K562 (cell line): ENCODE measurements around the gene PDE2A. TPM values are rescaled to one million over a fixed set of nuclear protein-coding genes. Genes with fewer than 3 reads are reported as not detected.

Experiments used
- ASH1L ChIP-seq: fragments of 450-650 bp; IDR thresholded peaks from 2 replicates; pipeline ENCODE4 v1.6.1; 2018; ENCODE audit warnings: borderline replicate concordance, mild to moderate bottlenecking, low read depth; ENCODE audit not compliant: partially characterized antibody
- BRF1 ChIP-seq: IDR thresholded peaks from 3 replicates; pipeline ENCODE4 v1.6.1; 2011; ENCODE audit warnings: borderline replicate concordance, mild to moderate bottlenecking; ENCODE audit not compliant: insufficient read length; ENCODE audit errors: extremely low read depth
- EHMT2 ChIP-seq: fragments of 450-650 bp; IDR thresholded peaks from 2 replicates; pipeline ENCODE4 v1.6.1; 2018; ENCODE audit warnings: antibody characterized with exemption
- GMEB1 ChIP-seq: fragments of 250-450 bp; sonication (Bioruptor Pico); IDR thresholded peaks from 2 replicates; pipeline ENCODE4 v1.4.0; 2020; ENCODE audit warnings: mild to moderate bottlenecking
- LEF1 ChIP-seq: fragments of 450-650 bp; IDR thresholded peaks from 2 replicates; pipeline ENCODE4 v1.6.1; 2016; ENCODE audit warnings: mild to moderate bottlenecking
- MAFK ChIP-seq: IDR thresholded peaks from 2 replicates; pipeline ENCODE4 v1.6.1; 2011; ENCODE audit warnings: low read length, improper control_type of control experiment
- NFE2 ChIP-seq: IDR thresholded peaks from 2 replicates; pipeline ENCODE4 v1.6.1; 2014; ENCODE audit warnings: antibody characterized with exemption, low read depth
- NFE2L1 ChIP-seq: fragments of 450-650 bp; IDR thresholded peaks from 2 replicates; pipeline ENCODE4 v1.6.1; 2016; ENCODE audit warnings: missing genetic modification characterization, low read depth, mild to moderate bottlenecking, missing compliant biosample characterization, moderate library complexity, borderline replicate concordance
- POU5F1 ChIP-seq: fragments of 150-350 bp; IDR thresholded peaks from 2 replicates; pipeline ENCODE4 v1.6.1; 2014; ENCODE audit warnings: borderline replicate concordance, low read length, low read depth, mild to moderate bottlenecking; ENCODE audit not compliant: partially characterized antibody
- RBM17 ChIP-seq: fragments of 200-400 bp; formaldehyde crosslinking; IDR thresholded peaks from 2 replicates; pipeline ENCODE4 v1.6.1; 2017; ENCODE audit warnings: low read depth, mild to moderate bottlenecking, low read length, borderline replicate concordance
- RBM39 ChIP-seq: fragments of 200-400 bp; formaldehyde crosslinking; optimal IDR thresholded peaks from 2 replicates; pipeline ENCODE3; 2018; ENCODE audit warnings: low read depth, low read length
- THRA ChIP-seq: fragments of 450-650 bp; IDR thresholded peaks from 2 replicates; pipeline ENCODE4 v1.6.1; 2017; ENCODE audit warnings: mild to moderate bottlenecking, moderate library complexity
- ZKSCAN1 ChIP-seq: fragments of 150-350 bp; IDR thresholded peaks from 2 replicates; pipeline ENCODE4 v1.6.1; 2016; ENCODE audit warnings: low read depth, low read length
- ZNF324 ChIP-seq: fragments of 250-450 bp; sonication (Bioruptor Pico); IDR thresholded peaks from 2 replicates; pipeline ENCODE4 v1.4.0; 2020; ENCODE audit warnings: mild to moderate bottlenecking
- polyA plus RNA-seq, 8 experiments: library from polyadenylated mRNA; depleted of rRNA in 4 of 8; stranded (reverse) in 5 of 8; unstranded in 3 of 8; fragments of >200 nt; fragmentation: Nextera tagmentation in 2 of 8; fragmentation: Illumina TruSeq in 1 of 8; extraction: Ambion mirVana in 2 of 8; extraction: Trizol in 1 of 8; gene quantifications; 2 replicates each; pipeline versions ENCODE4 v1.2.1 to v1.2.3, GENCODE V29; 2011 to 2014; ENCODE audit warnings: inconsistent platforms in 1 of 8, missing spikeins in 1 of 8
- total RNA-seq, 7 experiments: library from RNA; depleted of rRNA in 6 of 7; stranded (reverse); fragments of >200 nt in 6 of 7; fragmentation: Illumina TruSeq in 2 of 7; extraction: Trizol in 2 of 7; gene quantifications; 2 replicates each; pipeline versions ENCODE4 v1.2.1 to v1.2.3, GENCODE V29; 2011 to 2021; ENCODE audit warnings: low replicate concordance in 1 of 7

PDE2A gene
- total and polyA plus RNA-seq, 9 of the 15 experiments (the other 6 are each of a cell fraction or from before 2014, with no cell fraction given): 0.07 to 15.2 (median 1.6) TPM; not detected in 1

GRCh38 chr11:72534371-72535193, 139.6 kb downstream of the PDE2A start (continued):
- TF ChIP-seq THRA (no peak), MAFK (peak; percentile 75), GMEB1 (CRISPR knock-in tag) (no peak), RBM39 (no peak), EHMT2 (no peak), NFE2L1 (peak; percentile 8; the same call in 1 of the 2 replicates), ZNF324 (CRISPR knock-in tag) (no peak), NFE2 (peak; percentile 34; the same call in 1 of the 2 replicates), BRF1 (no peak), LEF1 (no peak), ASH1L (no peak), RBM17 (no peak), ZKSCAN1 (no peak), POU5F1 (no peak)
